Colonic mucosa (tissue), 4 donors: Measurements from ENCODE around the gene CREB5. TPM values are rescaled to one million over a fixed set of nuclear protein-coding genes. Genes with fewer than 3 reads are reported as not detected.
"Not testable (repeated sequence)": the region's sequence is repeated elsewhere in the genome, so short reads cannot be mapped to it uniquely, and the experiment has no call there.

Source experiments
- DNase-seq: peaks from one replicate; pipeline ENCODE4 v3.0.0-alpha.2; 2020
- H3K27ac ChIP-seq: fragments of 200-600 bp; one replicate; pipeline ENCODE4 v1.8.0; 2021
- H3K27me3 ChIP-seq: fragments of 200-600 bp; one replicate; pipeline ENCODE4 v1.8.0; 2021
- H3K36me3 ChIP-seq: fragments of 200-600 bp; one replicate; pipeline ENCODE4 v1.8.0; 2021
- H3K4me1 ChIP-seq: fragments of 200-600 bp; one replicate; pipeline ENCODE4 v1.8.0; 2021; ENCODE audit warnings: mild to moderate bottlenecking
- H3K4me3 ChIP-seq: fragments of 200-600 bp; one replicate; pipeline ENCODE4 v1.8.0; 2021
- H3K9ac ChIP-seq, 2 donors: one replicate each; pipeline ENCODE4 v1.7.0; 2013; ENCODE audit warnings: control low read depth in 2 of 2, low read depth in 2 of 2, low read length in 2 of 2
- H3K9me3 ChIP-seq: fragments of 200-600 bp; one replicate; pipeline ENCODE4 v1.8.0; 2021
- intact Hi-C: fragments of 100-400 bp; cut with DNase I; formaldehyde crosslinking; loops from one replicate; pipeline ENCODE4 v1.14.1; 2022
- total RNA-seq, 2 donors: library from RNA; stranded (reverse); fragmentation: NEBNext Ultra II Directional in 1 of 2; extraction: Animal tissue kit (Norgen Biotek cat#: 25700) in 1 of 2; gene quantifications; one replicate each; pipeline ENCODE4 v1.2.1, GENCODE V29; 2021
- TF ChIP-seq, protein P1 (sequence below): fragments of 200-600 bp; IDR thresholded peaks from one replicate; pipeline ENCODE4 v1.8.0; 2022; ENCODE audit warnings: antibody characterized with exemption, mild to moderate bottlenecking
- donor health status: healthy.
- donor health status: DM: no; HTN: no; CAD: no.
- donor health status: DM: no; HTN: no; CAD: no.

CREB5 gene
- total RNA-seq, 2 donors from 2014 or later: 0.54 to 3.6 TPM

GRCh38 chr7:28785041-28785995 is 373.0 kb downstream of the CREB5 start:
- intact Hi-C loops: no loop called here
- no peak overlapping the region for H3K27ac ChIP-seq
- no peak overlapping the region for H3K9ac ChIP-seq
- no peaks in the 10 kb centered on the region for H3K36me3 ChIP-seq
- H3K4me3 ChIP-seq: no peak overlapping the region
- DNase-seq: no peak
- no peaks in the 10 kb centered on the region for H3K9me3 ChIP-seq
- TF ChIP-seq, protein P1, sequence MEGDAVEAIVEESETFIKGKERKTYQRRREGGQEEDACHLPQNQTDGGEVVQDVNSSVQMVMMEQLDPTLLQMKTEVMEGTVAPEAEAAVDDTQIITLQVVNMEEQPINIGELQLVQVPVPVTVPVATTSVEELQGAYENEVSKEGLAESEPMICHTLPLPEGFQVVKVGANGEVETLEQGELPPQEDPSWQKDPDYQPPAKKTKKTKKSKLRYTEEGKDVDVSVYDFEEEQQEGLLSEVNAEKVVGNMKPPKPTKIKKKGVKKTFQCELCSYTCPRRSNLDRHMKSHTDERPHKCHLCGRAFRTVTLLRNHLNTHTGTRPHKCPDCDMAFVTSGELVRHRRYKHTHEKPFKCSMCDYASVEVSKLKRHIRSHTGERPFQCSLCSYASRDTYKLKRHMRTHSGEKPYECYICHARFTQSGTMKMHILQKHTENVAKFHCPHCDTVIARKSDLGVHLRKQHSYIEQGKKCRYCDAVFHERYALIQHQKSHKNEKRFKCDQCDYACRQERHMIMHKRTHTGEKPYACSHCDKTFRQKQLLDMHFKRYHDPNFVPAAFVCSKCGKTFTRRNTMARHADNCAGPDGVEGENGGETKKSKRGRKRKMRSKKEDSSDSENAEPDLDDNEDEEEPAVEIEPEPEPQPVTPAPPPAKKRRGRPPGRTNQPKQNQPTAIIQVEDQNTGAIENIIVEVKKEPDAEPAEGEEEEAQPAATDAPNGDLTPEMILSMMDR: no peak
- no peaks in the 10 kb centered on the region for H3K27me3 ChIP-seq
- H3K4me1 ChIP-seq: no peaks in the 10 kb centered on the region

GRCh38 chr7:28786156-28786555 is 373.8 kb downstream of the CREB5 start:
- H3K9ac ChIP-seq, DNase-seq, H3K27me3 ChIP-seq, H3K4me1 ChIP-seq, H3K4me3 ChIP-seq, H3K27ac ChIP-seq, intact Hi-C loops, H3K9me3 ChIP-seq, H3K36me3 ChIP-seq: not testable (repeated sequence)

- Histone ChIP-seq H3K9ac (no peak overlapping the region), H3K4me3 (no peak overlapping the region), H3K27me3 (no peaks in the 10 kb centered on the region), H3K27ac (no peak overlapping the region), H3K9me3 (no peaks in the 10 kb centered on the region), H3K4me1 (no peaks in the 10 kb centered on the region), H3K36me3 (no peaks in the 10 kb centered on the region)
- intact Hi-C loops: no loop called here
- no peak for DNase-seq
- TF ChIP-seq, protein P1: no peak
Measured at GRCh38 chr7:28787106-28787505, 374.8 kb downstream of the CREB5 start.

GRCh38 chr7:28790467-28790866 is 378.1 kb downstream of the CREB5 start:
- DNase-seq: no peak
- Histone ChIP-seq H3K4me3 (no peak overlapping the region), H3K36me3 (no peaks in the 10 kb centered on the region), H3K27ac (no peak overlapping the region), H3K9ac (no peak overlapping the region), H3K9me3 (no peaks in the 10 kb centered on the region), H3K27me3 (no peaks in the 10 kb centered on the region), H3K4me1 (no peaks in the 10 kb centered on the region)
- TF ChIP-seq, protein P1: no peak
- intact Hi-C loops: no loop called here

GRCh38 chr7:28792858-28793257 is 380.5 kb downstream of the CREB5 start:
- no peaks in the 10 kb centered on the region for H3K9me3 ChIP-seq
- DNase-seq: no peak

More at GRCh38 chr7:28792858-28793257, 380.5 kb downstream of the CREB5 start:
- no peaks in the 10 kb centered on the region for H3K4me1 ChIP-seq
- no peak overlapping the region for H3K9ac ChIP-seq
- intact Hi-C loops: no loop called here
- no peaks in the 10 kb centered on the region for H3K27me3 ChIP-seq
- H3K4me3 ChIP-seq: no peak overlapping the region
- TF ChIP-seq, protein P1: no peak
- H3K36me3 ChIP-seq: no peaks in the 10 kb centered on the region
- no peak overlapping the region for H3K27ac ChIP-seq
